DND-41 (cell line): ENCODE data around the gene ZNF699.

Experiments used
- ATAC-seq: fragments of 200-7000 bp; cut with Tn5 transposase; 3 replicates; pipeline ENCODE4 v1.9.1; 2021; ENCODE audit warnings: low read depth; ENCODE audit not compliant: insufficient read depth
- DNase-seq: peaks from one replicate; pipeline ENCODE4 v3.0.0-alpha.2; 2020
- H2AFZ ChIP-seq: 2 replicates; pipeline ENCODE4 v1.6.0; 2012; ENCODE audit warnings: low read depth, low read length
- H3K27ac ChIP-seq: 2 replicates; pipeline ENCODE4 v1.5.1; 2012; ENCODE audit warnings: low read length, inconsistent platforms
- H3K27me3 ChIP-seq: fragments of 200-600 bp; sonication (generic); 2 replicates; pipeline ENCODE4 v1.6.0; 2012; ENCODE audit warnings: low read length, mild to moderate bottlenecking, inconsistent platforms; ENCODE audit not compliant: insufficient read depth, poor library complexity
- H3K36me3 ChIP-seq: 2 replicates; pipeline ENCODE4 v1.5.1; 2012; ENCODE audit warnings: low read length, inconsistent platforms; ENCODE audit not compliant: insufficient read depth
- H3K4me1 ChIP-seq: 2 replicates; pipeline ENCODE4 v1.5.1; 2012; ENCODE audit warnings: mild to moderate bottlenecking, low read length; ENCODE audit not compliant: insufficient read depth
- H3K4me2 ChIP-seq: 2 replicates; pipeline ENCODE4 v1.6.0; 2012; ENCODE audit warnings: mild to moderate bottlenecking, moderate library complexity, low read length, inconsistent platforms; ENCODE audit not compliant: insufficient read depth
- H3K4me3 ChIP-seq, 2 experiments: fragments of 200-600 bp in 1 of 2; shearing (Covaris generic) in 1 of 2; 2 replicates each; pipeline ENCODE4 v1.5.1; 2012 to 2016; ENCODE audit warnings: inconsistent platforms in 2 of 2, low read length in 2 of 2, mild to moderate bottlenecking in 2 of 2, low read depth in 1 of 2, moderate library complexity in 1 of 2
- H3K79me2 ChIP-seq: 2 replicates; pipeline ENCODE4 v1.6.0; 2012; ENCODE audit warnings: low read length, inconsistent platforms; ENCODE audit not compliant: insufficient read depth
- H3K9ac ChIP-seq: 2 replicates; pipeline ENCODE4 v1.6.0; 2012; ENCODE audit warnings: low read depth, mild to moderate bottlenecking, inconsistent platforms, low read length, moderate library complexity
- H3K9me3 ChIP-seq: 2 replicates; pipeline ENCODE4 v1.5.1; 2012; ENCODE audit warnings: low read length, moderate library complexity, mild to moderate bottlenecking, inconsistent platforms; ENCODE audit not compliant: insufficient read depth, severe bottlenecking
- H4K20me1 ChIP-seq: 2 replicates; pipeline ENCODE4 v1.6.0; 2012; ENCODE audit warnings: low read length; ENCODE audit not compliant: insufficient read depth
- CTCF ChIP-seq: IDR thresholded peaks from 2 replicates; pipeline ENCODE4 v1.5.1; 2012; ENCODE audit warnings: borderline replicate concordance, low read length, moderate library complexity, mild to moderate bottlenecking; ENCODE audit not compliant: poor library complexity, severe bottlenecking; ENCODE audit errors: extremely low read depth
- EZH2 ChIP-seq: IDR thresholded peaks from 3 replicates; pipeline ENCODE4 v1.6.1; 2012; ENCODE audit warnings: borderline replicate concordance, low read depth, mild to moderate bottlenecking, moderate library complexity, low read length, inconsistent platforms; ENCODE audit not compliant: severe bottlenecking

ZNF699 gene

GRCh38 chr19:9306443-9306842, 3.2 kb downstream of the ZNF699 start:
- Histone ChIP-seq H4K20me1 (no peaks in the 10 kb centered on the region), H3K79me2 (peaks cover 24% of the 10 kb centered on the region)

GRCh38 chr19:9296336-9296735, 13.3 kb downstream of the ZNF699 start:
- peaks cover 69% of the 10 kb centered on the region for H3K36me3 ChIP-seq
- H3K4me3 ChIP-seq: no peak overlapping the region
- H3K4me2 ChIP-seq: no peak overlapping the region
- no peaks in the 10 kb centered on the region for H3K4me1 ChIP-seq
- H3K79me2 ChIP-seq: no peaks in the 10 kb centered on the region
- TF ChIP-seq CTCF: no peak
- TF ChIP-seq EZH2: no peak
- H3K9ac ChIP-seq: no peak overlapping the region
- no peak for DNase-seq
- no peaks in the 10 kb centered on the region for H3K27me3 ChIP-seq
- no peak for ATAC-seq
- H3K27ac ChIP-seq: no peak overlapping the region
- H2AFZ ChIP-seq: no peak overlapping the region
- H3K9me3 ChIP-seq: peaks cover 30% of the 10 kb centered on the region
- no peaks in the 10 kb centered on the region for H4K20me1 ChIP-seq

More at GRCh38 chr19:9306443-9306842, 3.2 kb downstream of the ZNF699 start:
- Histone ChIP-seq H3K4me1 (peaks cover 38% of the 10 kb centered on the region), H3K9me3 (no peaks in the 10 kb centered on the region), H3K36me3 (peaks cover 30% of the 10 kb centered on the region), H2AFZ (no peak overlapping the region), H3K27me3 (no peaks in the 10 kb centered on the region), H3K9ac (no peak overlapping the region), H3K27ac (no peak overlapping the region), H3K4me3 (no peak overlapping the region), H3K4me2 (peak overlapping the region; percentile 20; the same call in 1 of the 2 replicates)
- no peak for TF ChIP-seq CTCF
- no peak for TF ChIP-seq EZH2
- ATAC-seq (no peak), DNase-seq (no peak)

GRCh38 chr19:9295411-9295849, 14.2 kb downstream of the ZNF699 start:
- H3K9ac ChIP-seq: no peak overlapping the region
- H4K20me1 ChIP-seq: no peaks in the 10 kb centered on the region
- H3K4me1 ChIP-seq: no peaks in the 10 kb centered on the region
- H3K36me3 ChIP-seq: peaks cover 60% of the 10 kb centered on the region
- H3K79me2 ChIP-seq: no peaks in the 10 kb centered on the region
- H3K27me3 ChIP-seq: no peaks in the 10 kb centered on the region
- TF ChIP-seq EZH2: no peak
- no peak for TF ChIP-seq CTCF
- DNase-seq: no peak
- no peak overlapping the region for H2AFZ ChIP-seq
- H3K27ac ChIP-seq: no peak overlapping the region
- H3K4me3 ChIP-seq: no peak overlapping the region
- no peak overlapping the region for H3K4me2 ChIP-seq
- H3K9me3 ChIP-seq: peaks cover 30% of the 10 kb centered on the region
- no peak for ATAC-seq
